ENCODE measurements around the gene MEGF11.

Gene MEGF11

GRCh38 chr15:66233487-66234415, 19.8 kb downstream of the MEGF11 start:
- Mint-ChIP-seq H3K36me3 (ENCODE audit: low read depth) (no peaks in the 10 kb centered on the region), H3K4me3 (no peak overlapping the region), H3K9me3 (peaks cover 3% of the 10 kb centered on the region), H3K27ac (no peak overlapping the region), H3K4me1 (peaks cover 11% of the 10 kb centered on the region), H3K27me3 (ENCODE audit: low read depth, poor library complexity) (peaks cover 35% of the 10 kb centered on the region)
- TF ChIP-seq CTCF (IDR thresholded peaks at IDR 0.05): no peak
- no peak for DNase-seq

DNA sequence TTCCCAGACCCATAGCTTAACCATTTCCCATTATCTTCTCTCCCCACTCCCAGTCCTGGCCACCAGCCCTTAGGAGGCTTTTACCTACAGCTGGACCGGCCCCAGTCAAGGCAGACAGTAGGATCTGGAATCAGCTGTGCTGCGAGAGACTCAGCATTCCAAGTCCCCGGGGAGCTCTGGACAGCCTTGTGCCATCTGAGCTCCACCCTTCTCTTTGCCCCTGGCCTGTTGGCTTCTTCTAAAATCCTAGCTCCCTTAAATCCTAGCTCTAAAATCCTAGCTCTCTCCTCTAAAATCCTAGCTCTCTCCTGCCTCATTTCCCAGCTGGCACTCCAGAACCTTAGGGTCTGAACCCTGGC, 21.3 kb downstream of the MEGF11 start:
- H3K4me1 Mint-ChIP-seq: peaks cover 11% of the 10 kb centered on the region
- DNase-seq: no peak
- no peak overlapping the region for H3K4me3 Mint-ChIP-seq
- peaks cover 37% of the 10 kb centered on the region for H3K27me3 Mint-ChIP-seq (ENCODE audit: low read depth, poor library complexity)
- H3K9me3 Mint-ChIP-seq: peaks cover 10% of the 10 kb centered on the region
- no peak for TF ChIP-seq CTCF (IDR thresholded peaks at IDR 0.05)
- H3K36me3 Mint-ChIP-seq (ENCODE audit: low read depth): no peaks in the 10 kb centered on the region
- H3K27ac Mint-ChIP-seq: no peak overlapping the region

GRCh38 chr15:66231394-66232266, 21.9 kb downstream of the MEGF11 start:
- H3K27me3 Mint-ChIP-seq (ENCODE audit: low read depth, poor library complexity): peaks cover 37% of the 10 kb centered on the region
- no peak for TF ChIP-seq CTCF (IDR thresholded peaks at IDR 0.05)

GRCh38 chr15:66229790-66230465, 23.6 kb downstream of the MEGF11 start:
- Mint-ChIP-seq H3K4me3 (no peak overlapping the region), H3K27ac (no peak overlapping the region), H3K4me1 (peaks cover 11% of the 10 kb centered on the region), H3K9me3 (peaks cover 10% of the 10 kb centered on the region), H3K36me3 (ENCODE audit: low read depth) (no peaks in the 10 kb centered on the region), H3K27me3 (ENCODE audit: low read depth, poor library complexity) (peaks cover 27% of the 10 kb centered on the region)
- no peak for TF ChIP-seq CTCF (IDR thresholded peaks at IDR 0.05)
- DNase-seq: no peak

More at GRCh38 chr15:66231394-66232266, 21.9 kb downstream of the MEGF11 start:
- Mint-ChIP-seq H3K36me3 (ENCODE audit: low read depth) (no peaks in the 10 kb centered on the region), H3K4me1 (peaks cover 11% of the 10 kb centered on the region), H3K27ac (no peak overlapping the region), H3K4me3 (no peak overlapping the region), H3K9me3 (peaks cover 10% of the 10 kb centered on the region)
- no peak for DNase-seq

GRCh38 chr15:66228807-66229735, 24.5 kb downstream of the MEGF11 start:
- peaks cover 11% of the 10 kb centered on the region for H3K4me1 Mint-ChIP-seq
- H3K27ac Mint-ChIP-seq: no peak overlapping the region
- H3K27me3 Mint-ChIP-seq (ENCODE audit: low read depth, poor library complexity): peaks cover 21% of the 10 kb centered on the region
- DNase-seq: no peak
- no peak for TF ChIP-seq CTCF (IDR thresholded peaks at IDR 0.05)
- H3K4me3 Mint-ChIP-seq: no peak overlapping the region
- H3K36me3 Mint-ChIP-seq (ENCODE audit: low read depth): no peaks in the 10 kb centered on the region
- H3K9me3 Mint-ChIP-seq: peaks cover 10% of the 10 kb centered on the region

Data from nephron progenitor cell (in vitro differentiated cells).